Loucy (cell line): Measurements from ENCODE around the gene TMEM131.

Experiments used
- H2AFZ ChIP-seq: fragments of 200-600 bp; sonication (generic); 2 replicates; pipeline ENCODE4 v1.6.0; 2016; ENCODE audit warnings: antibody characterized with exemption, mild to moderate bottlenecking, low read length, moderate library complexity
- H3F3A ChIP-seq: fragments of 200-600 bp; 2 replicates; pipeline ENCODE4 v1.6.0; 2016; ENCODE audit warnings: antibody characterized with exemption, low read depth, mild to moderate bottlenecking
- H3K27me3 ChIP-seq: fragments of 200-600 bp; sonication (generic); 2 replicates; pipeline ENCODE4 v1.6.1; 2014; ENCODE audit warnings: low read length, mild to moderate bottlenecking; ENCODE audit not compliant: insufficient read depth, poor library complexity, severe bottlenecking
- H3K36me3 ChIP-seq: fragments of 200-600 bp; sonication (generic); 2 replicates; pipeline ENCODE4 v1.6.1; 2016; ENCODE audit warnings: low read length; ENCODE audit not compliant: insufficient read depth
- H3K4me1 ChIP-seq: fragments of 200-600 bp; sonication (generic); 2 replicates; pipeline ENCODE4 v1.5.1; 2014; ENCODE audit warnings: low read length, mild to moderate bottlenecking; ENCODE audit not compliant: insufficient read depth, poor library complexity, severe bottlenecking
- H3K4me2 ChIP-seq: fragments of 200-600 bp; sonication (generic); 2 replicates; pipeline ENCODE4 v1.6.0; 2014; ENCODE audit warnings: antibody characterized with exemption, low read length, low read depth, mild to moderate bottlenecking; ENCODE audit not compliant: poor library complexity, severe bottlenecking
- H3K4me3 ChIP-seq: fragments of 200-600 bp; sonication (generic); 2 replicates; pipeline ENCODE4 v1.5.1; 2014; ENCODE audit warnings: low read length, mild to moderate bottlenecking, mixed read lengths; ENCODE audit not compliant: poor library complexity, severe bottlenecking
- H3K79me2 ChIP-seq: fragments of 200-600 bp; sonication (generic); 2 replicates; pipeline ENCODE4 v1.6.1; 2014; ENCODE audit warnings: low read length; ENCODE audit not compliant: insufficient read depth
- H3K9ac ChIP-seq: fragments of 200-600 bp; sonication (generic); 2 replicates; pipeline ENCODE4 v1.6.0; 2014; ENCODE audit warnings: mild to moderate bottlenecking, low read depth, low read length, moderate library complexity; ENCODE audit not compliant: poor library complexity, severe bottlenecking
- H3K9me2 ChIP-seq: fragments of 200-600 bp; sonication (generic); replicated peaks from 2 replicates; pipeline ENCODE4 v1.6.1; 2016; ENCODE audit warnings: low read depth, low read length, mixed read lengths
- H3K9me3 ChIP-seq: fragments of 200-600 bp; sonication (generic); 2 replicates; pipeline ENCODE4 v1.6.1; 2014; ENCODE audit warnings: mild to moderate bottlenecking, antibody characterized with exemption, low read length, low read depth; ENCODE audit not compliant: insufficient read depth
- H4K20me1 ChIP-seq: fragments of 200-600 bp; sonication (generic); 2 replicates; pipeline ENCODE4 v1.6.0; 2014; ENCODE audit warnings: antibody characterized with exemption, low read length, mild to moderate bottlenecking; ENCODE audit not compliant: insufficient read depth, poor library complexity, severe bottlenecking
- EZH2phosphoT487 ChIP-seq: fragments of 200-600 bp; IDR thresholded peaks from 2 replicates; pipeline ENCODE4 v1.6.1; 2018; ENCODE audit warnings: antibody characterized with exemption, mild to moderate bottlenecking, moderate library complexity, borderline replicate concordance
- TF ChIP-seq, protein P1 (sequence below): fragments of 200-600 bp; sonication (generic); conservative IDR thresholded peaks from 2 replicates; pipeline ENCODE4 v1.5.1; 2014; ENCODE audit warnings: mild to moderate bottlenecking, antibody characterized with exemption, low read length

The TMEM131 gene

DNA sequence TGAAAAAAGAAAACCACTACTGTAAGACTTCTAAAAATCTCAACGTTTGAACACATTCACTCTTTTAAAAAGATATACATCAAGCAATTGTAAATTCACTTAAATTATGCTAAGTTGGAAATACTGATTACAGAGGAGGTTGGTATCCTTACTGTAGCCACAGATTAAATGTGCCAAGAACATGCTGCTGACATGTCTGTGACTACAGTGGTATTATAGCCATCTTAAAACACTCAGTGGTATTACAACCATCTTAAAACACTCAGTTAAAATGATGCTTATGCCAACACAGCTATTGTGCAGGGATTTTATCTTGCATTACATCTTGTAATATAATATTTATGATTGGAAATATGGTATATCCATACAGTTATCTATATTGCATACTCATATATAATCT is 50.0 kb downstream of the TMEM131 start:
- H3K9ac ChIP-seq = no peak overlapping the region
- no peaks in the 10 kb centered on the region for H3K36me3 ChIP-seq
- no peak overlapping the region for H2AFZ ChIP-seq
- no peaks in the 10 kb centered on the region for H3K9me2 ChIP-seq
- no peaks in the 10 kb centered on the region for H3K9me3 ChIP-seq
- no peaks in the 10 kb centered on the region for H3F3A ChIP-seq
- H3K27me3 ChIP-seq = no peaks in the 10 kb centered on the region
- H3K4me1 ChIP-seq = peaks cover 7% of the 10 kb centered on the region
- H3K4me2 ChIP-seq = no peak overlapping the region
- no peak overlapping the region for H3K4me3 ChIP-seq
- no peak for TF ChIP-seq EZH2phosphoT487
- TF ChIP-seq, protein P1, sequence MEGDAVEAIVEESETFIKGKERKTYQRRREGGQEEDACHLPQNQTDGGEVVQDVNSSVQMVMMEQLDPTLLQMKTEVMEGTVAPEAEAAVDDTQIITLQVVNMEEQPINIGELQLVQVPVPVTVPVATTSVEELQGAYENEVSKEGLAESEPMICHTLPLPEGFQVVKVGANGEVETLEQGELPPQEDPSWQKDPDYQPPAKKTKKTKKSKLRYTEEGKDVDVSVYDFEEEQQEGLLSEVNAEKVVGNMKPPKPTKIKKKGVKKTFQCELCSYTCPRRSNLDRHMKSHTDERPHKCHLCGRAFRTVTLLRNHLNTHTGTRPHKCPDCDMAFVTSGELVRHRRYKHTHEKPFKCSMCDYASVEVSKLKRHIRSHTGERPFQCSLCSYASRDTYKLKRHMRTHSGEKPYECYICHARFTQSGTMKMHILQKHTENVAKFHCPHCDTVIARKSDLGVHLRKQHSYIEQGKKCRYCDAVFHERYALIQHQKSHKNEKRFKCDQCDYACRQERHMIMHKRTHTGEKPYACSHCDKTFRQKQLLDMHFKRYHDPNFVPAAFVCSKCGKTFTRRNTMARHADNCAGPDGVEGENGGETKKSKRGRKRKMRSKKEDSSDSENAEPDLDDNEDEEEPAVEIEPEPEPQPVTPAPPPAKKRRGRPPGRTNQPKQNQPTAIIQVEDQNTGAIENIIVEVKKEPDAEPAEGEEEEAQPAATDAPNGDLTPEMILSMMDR = no peak
- H3K79me2 ChIP-seq = peaks cover 36% of the 10 kb centered on the region
- H4K20me1 ChIP-seq = peaks cover 8% of the 10 kb centered on the region

DNA sequence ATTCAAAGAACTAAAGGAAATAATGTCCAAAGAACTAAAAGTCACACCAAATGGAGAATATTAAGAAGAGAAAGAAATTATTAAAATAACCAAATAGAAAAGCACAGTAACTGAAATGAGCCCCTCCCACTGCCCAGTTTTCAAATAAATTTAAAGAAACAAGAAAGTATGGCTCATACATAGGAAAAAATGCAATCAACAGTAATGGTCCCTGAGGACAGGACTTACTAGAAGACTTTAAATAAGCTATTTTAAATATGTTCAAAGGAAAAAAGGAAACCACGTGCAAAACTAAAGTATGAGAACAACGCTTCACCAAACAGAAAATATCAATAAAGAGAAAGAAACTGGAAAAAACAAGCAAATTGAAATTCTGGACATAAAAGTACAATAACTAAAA is 58.9 kb downstream of the TMEM131 start:
- Histone ChIP-seq H3K9me3 (no peaks in the 10 kb centered on the region), H3K4me1 (peaks cover 30% of the 10 kb centered on the region), H3K9me2 (no peaks in the 10 kb centered on the region), H3K27me3 (no peaks in the 10 kb centered on the region), H3F3A (no peaks in the 10 kb centered on the region), H3K36me3 (no peaks in the 10 kb centered on the region), H3K9ac (no peak overlapping the region), H4K20me1 (peaks cover 33% of the 10 kb centered on the region), H2AFZ (no peak overlapping the region), H3K4me2 (no peak overlapping the region), H3K4me3 (no peak overlapping the region), H3K79me2 (peaks cover 53% of the 10 kb centered on the region)
- TF ChIP-seq, protein P1 = no peak
- TF ChIP-seq EZH2phosphoT487 = no peak

DNA sequence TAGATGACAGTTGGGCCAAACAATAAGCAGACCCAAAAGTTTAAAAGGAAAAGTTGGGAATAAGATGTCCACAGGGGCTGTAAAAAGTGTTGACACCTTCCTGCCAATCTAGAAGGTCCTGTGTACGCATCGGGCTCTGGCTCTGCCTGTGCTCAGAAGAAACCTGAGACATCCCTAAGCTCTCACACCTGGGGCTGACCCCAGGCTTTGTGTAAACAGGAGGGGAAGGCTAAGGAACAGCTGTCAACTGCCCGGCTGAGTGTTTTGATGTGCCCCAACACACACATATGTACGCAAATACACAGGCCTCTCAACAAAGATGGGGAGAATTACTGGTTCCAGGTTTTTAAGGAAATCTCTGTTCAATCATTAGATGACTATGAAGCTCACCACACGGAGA is 59.5 kb downstream of the TMEM131 start:
- no peaks in the 10 kb centered on the region for H3K9me2 ChIP-seq
- H3K9ac ChIP-seq = no peak overlapping the region
- peaks cover 60% of the 10 kb centered on the region for H3K79me2 ChIP-seq
- no peak overlapping the region for H3K4me2 ChIP-seq
- TF ChIP-seq, protein P1 = no peak
- TF ChIP-seq EZH2phosphoT487 = no peak
- H3K9me3 ChIP-seq = no peaks in the 10 kb centered on the region
- no peaks in the 10 kb centered on the region for H3F3A ChIP-seq
- H4K20me1 ChIP-seq = peaks cover 40% of the 10 kb centered on the region
- no peak overlapping the region for H3K4me3 ChIP-seq
- H3K27me3 ChIP-seq = no peaks in the 10 kb centered on the region
- no peaks in the 10 kb centered on the region for H3K36me3 ChIP-seq
- no peak overlapping the region for H2AFZ ChIP-seq
- H3K4me1 ChIP-seq = peaks cover 30% of the 10 kb centered on the region
